CD4-positive, alpha-beta T cell treated with Interleukin-10 for 1 hour (primary cell): ENCODE results near the gene HEXB.
"Not testable (repeated sequence)": the region's sequence is repeated elsewhere in the genome, so short reads cannot be mapped to it uniquely, and the experiment has no call there.

ENCODE experiments used
- DNase-seq: peaks from one replicate; pipeline ENCODE4 v3.0.0-alpha.2; 2020

HEXB gene

DNA sequence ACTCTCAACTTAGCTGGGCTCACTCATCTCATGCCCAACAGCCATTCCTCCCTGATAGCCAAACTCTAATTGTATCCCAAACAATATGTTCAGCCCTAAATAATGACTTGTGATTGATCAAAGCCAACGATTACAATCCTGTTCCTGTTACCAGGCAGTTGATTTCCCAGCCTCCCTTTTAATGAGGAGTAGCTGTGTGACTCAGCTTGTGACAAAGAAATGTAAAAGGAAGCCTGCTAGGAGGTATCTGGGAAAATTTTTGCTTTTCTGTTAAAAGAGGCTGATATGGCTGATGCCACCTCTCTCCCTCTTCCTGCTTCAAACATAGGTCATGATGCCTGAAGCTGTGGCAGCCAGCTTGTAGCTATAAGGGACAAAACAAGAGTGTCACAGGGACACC is 24.9 kb upstream of the HEXB start:
- no peak for DNase-seq

DNA sequence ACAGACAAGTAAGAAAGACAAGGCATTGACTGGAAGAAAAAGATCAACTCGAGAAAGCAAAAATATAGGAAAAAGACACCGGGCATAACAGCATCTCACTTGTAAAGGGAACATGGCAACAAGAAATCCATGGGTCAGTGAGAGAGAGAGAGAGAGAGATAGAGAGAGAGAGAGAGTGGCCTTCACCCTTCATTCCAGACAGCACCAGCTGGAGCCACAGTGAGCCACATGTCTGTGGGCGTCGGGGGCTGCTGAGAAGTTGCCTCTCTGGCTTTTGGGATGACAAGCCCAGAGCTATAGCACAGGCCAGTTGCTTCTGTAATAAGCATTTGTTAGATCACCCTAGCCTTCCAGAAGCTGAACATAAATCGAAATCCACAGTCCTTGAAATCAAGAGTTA is 24.2 kb upstream of the HEXB start:
- no peak for DNase-seq

DNA sequence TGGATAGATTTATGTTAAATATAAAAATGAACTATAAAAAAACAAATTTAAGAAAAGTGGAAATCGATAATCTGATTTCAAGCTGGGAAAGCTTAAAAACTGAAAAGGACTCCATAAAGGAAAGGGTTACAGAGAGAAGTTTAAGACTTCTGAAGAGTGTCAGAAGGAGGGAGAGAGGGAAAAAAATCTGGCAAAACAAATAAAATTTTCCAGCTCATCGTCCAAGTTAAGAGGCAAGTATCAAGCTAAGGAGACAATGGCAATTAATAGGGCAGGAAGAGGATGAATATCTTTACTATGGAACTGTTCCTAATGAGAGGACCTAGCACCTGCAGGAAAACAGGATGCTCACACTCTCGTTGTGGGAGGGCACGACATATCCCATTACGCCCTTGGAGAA is 20.5 kb upstream of the HEXB start:
- DNase-seq = no peak

DNA sequence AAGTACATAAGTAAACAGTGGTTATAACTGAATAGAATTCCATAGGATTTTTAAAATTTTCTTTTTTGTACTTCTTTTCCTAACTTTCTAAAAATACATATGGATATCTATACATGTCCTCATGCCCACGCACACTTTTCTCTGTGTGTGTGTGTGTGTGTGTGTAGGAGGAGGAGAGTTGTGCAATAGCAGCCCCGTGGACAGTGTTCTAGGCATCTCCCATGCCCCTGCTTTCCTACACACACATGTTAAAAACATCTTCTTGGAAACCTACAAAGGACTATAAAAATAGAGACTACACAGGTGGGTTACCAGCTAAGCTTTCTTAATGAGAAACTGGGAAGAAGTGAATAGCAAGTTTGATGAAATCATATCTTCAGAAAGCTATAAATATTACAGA is 19.8 kb upstream of the HEXB start:
- no peak for DNase-seq

DNA sequence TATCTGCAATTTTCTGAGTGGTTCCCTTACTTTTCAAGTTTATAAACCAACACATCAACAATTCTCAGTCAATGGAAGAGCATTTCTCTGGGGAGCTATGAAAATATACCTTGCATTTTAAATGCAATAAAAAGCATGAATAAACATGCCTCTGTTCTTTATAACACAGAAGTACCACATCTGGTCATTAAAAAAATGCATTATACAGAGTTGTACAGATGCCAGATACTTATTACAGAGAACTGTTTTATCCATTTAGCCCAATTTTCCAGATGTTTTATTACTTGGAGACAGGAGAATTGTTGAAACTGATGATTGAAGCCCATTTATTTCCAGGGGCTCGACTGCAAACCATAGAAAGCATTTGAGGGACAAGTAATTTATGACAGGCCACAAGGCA is 19.2 kb upstream of the HEXB start:
- DNase-seq = no peak

DNA sequence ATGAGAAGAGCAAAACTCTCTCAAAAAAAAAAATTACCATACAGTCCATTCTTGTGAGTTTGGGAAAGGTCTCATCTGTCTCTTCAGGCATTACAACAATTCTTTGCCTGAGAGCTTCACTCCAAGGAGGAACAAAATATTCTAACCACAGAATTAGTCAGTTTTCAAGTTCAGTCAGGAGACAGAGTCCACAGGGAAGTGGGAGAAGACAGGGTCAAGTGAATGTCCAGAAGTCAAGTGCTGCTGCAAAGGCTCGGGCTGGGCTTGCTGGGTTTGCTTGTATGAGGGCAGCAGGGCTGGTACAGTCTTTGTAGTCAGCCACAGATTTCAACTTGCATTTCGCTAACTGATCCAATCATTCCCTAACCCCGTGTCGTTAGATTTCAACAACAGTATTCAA is 17.6 kb upstream of the HEXB start:
- no peak for DNase-seq

DNA sequence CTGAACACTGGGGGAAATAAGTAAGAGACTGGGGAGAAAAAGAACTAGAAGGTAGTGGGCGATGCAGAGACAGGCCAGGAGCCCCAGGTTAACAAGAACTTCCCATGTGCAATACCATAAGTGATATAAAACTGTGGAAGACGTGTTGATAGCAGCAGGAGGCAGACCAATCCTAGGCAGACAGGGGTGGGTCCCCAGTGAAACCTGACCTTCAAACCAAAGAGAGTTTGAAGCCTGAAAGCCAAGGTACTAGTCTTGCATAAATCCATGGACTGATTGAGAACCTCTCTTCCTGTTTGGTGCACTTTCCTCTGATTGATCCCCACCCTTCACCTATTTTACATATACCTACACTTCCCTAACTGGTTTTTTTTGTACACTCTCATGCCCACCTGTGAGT is 15.2 kb upstream of the HEXB start:
- DNase-seq = no peak

DNA sequence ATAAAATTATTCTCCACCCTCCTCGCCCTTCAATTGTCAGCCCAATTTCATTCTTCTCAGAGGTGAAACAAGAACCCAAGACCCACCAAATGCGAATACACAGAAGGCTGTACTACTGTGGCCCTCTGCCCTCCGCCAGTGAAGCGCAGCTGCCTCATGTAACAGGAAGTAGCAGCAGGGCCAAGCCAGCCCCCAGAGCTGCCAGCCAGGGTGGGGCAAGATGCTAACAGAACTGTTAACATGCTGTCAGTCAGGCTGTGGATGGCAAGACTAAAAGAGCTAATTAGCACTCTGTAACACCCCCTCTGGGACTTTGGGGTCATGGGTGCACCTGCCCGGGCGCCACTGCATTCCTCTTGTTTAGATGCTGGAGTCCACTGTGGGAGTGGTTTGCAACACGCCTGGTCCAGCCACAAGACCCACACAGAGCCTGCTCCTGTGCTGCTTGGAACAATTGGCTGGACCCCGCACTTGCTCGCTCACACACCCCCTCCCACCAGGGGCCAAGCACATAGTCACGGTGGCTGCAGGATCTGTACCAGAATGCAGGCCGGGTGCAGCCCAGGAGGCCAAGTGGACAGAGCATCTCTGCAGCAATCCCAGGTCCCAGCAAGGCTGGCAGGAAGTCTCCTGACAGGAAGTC is 14.5 kb upstream of the HEXB start:
- DNase-seq = no peak

DNA sequence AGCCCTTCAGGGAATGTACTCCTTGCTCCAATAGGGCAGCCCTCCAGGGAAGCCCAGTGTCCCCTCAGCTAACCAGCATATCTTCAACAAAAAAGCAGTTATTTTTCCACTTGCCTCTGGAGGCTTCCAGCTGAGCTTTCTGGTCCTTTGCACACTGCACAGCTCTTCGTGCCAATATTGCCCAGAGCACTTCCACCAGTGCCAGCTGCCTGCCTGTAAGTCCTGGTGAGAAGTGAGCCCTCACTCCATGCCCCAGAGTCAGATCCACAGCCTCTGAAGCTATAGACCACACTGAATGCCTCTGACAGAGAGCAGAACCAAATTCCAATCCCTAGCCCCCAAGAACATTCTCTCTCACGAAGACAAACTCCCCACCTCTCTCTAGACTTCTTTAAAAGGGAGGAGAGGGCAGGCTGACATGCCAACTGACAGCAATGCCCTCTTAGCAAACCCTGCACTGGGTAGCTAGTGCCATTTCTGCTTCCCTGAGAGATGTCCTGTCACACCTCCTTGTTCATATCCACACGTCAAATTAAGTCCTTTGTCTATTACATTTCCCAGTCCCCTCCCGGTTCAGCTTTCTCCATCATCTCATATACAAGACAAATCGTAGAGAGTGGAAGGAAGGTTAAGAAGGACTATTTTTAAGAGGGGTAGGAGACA is 12.7 kb upstream of the HEXB start:
- no peak for DNase-seq

DNA sequence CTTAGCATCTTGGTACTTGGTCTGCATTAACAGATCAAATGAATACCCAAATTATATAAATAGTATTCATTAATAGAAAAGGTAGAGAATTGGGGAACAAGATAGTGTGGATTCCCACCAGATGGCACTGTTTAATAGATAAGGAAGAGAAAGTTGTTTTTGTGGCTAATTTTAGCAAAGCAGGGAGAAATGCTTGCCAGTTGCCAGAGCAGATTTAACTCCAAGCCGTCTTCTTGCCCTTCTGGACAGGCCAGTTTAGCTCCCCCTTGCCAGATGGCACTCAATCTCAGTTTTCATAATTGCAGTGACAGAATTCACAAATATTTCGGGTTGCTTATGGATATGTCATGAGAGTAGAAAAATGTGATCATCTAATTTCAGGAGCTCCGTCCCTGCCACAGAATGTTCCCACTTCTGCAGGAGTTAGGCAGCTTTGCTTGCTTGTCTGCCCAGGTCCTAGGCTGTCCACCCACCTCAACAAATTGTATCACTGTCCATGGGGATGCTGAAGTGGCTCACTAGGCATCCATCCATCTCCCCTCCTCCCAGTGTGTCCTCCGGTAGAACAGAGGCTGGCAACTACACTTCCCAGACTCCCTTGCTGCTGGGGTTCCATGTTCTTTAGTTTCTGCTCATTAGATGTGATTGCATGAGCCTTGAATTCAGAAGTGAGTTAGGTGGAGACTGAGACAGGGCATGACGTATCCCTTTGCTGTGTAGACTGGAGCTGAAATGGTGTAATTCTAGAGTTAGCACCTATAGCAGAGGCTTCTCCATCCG is 11.8 kb upstream of the HEXB start:
- peak; percentile 37 for DNase-seq

DNA sequence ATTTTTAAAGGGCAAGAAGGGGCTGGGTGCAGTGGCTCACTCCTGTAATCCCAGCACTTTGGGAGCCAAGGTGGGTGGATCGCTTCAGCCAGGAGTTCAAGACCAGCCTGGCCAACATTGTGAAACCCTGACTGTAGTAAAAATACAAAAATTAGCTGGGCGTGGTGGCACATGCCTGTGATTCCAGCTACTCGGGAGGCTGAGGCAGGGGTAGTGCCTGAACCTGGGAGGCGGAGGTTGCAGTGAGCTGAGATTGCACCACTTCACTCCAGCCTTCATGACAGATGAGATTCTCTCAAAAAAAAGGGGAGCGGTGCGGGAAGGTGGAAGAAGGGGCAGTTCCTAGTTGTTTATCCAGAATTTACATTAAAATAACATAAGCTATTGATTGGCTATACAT is 8.6 kb upstream of the HEXB start:
- not testable (repeated sequence) for DNase-seq

DNA sequence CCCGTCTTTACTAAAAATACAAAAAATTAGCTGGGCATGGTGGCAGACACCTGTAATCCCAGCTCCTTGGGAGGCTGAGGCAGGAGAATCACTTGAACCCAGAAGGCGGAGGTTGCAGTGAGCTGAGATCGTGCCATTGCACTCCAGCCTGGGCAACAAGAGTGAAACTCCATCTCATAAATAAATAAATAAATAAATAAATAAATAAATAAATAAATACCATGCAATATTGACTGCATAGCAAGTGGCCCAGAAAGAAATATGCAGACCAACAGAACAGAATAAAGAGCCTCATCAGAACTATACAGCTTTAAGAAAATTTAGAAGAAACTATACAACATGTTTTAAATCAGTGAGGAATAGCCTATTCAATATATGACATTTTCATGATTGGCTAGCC is 6.9 kb upstream of the HEXB start:
- DNase-seq = not testable (repeated sequence)

DNA sequence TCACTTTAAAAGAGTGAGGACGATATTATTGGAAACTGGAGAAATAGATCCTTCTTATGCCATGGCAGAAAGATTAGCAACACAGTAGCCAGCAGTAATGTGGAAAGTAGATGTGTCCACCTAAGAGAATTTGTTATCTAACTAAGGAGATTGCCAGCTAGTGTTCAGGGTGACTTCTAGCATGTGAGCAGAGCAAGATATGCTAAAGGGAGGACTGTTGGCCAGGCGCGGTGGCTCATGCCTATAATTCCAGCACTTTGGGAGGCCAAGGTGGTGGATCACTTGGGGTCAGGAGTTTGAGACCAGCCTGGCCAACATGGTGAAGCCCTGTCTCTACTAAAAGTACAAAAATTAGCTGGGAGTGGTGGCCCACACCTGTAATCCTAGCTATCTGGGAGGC is 5.7 kb upstream of the HEXB start:
- not testable (repeated sequence) for DNase-seq

DNA sequence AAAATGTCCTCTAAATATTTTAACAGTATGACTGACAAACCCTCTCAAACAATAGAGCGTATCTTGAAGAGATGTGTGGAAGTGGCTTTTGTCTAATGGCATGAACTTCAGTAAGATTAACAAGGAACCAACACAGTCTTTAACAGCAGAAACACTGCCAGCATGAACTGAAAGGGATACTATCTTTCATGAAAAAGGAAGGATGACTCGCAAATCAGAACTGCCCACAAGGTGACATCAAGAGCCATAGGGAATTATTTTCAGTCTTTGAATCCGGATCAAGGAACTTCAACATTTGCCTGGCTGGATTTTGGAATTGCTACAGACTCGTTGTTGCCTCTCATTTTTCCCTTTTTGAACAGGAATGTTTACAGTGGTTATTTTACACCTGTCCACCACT is 5.1 kb upstream of the HEXB start:
- DNase-seq = no peak

DNA sequence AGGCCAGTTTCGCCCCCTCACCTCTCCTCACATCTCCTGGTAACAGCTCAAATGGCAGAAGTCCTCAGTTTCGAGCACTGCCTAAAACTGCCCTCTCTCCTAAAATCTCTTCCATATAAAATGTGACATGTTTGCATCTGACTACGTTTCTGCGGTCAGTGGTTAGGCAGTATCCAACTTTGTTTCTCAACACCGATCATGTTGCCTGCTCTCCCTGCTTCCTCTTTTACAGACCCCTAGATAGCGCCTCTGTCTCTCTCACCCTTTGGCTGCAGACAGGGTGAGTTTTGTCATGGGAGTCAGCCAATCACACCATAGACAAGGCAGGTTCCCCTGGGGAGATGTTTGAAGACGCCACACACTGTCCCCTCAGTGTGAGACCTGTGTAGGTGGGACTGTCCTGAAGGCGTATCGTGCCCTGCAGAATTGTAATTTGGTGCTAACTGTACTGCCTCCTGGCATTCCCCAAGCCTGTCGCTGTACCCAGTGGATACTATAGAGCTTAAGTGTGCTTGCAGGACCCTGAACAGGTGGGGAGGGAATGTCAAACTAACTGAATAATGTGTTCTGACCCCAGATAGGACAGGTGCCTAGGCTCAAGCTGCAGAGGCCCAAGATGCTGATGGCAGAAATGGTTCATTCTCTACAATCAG is 1.1 kb downstream of the HEXB start:
- DNase-seq = peak; percentile 18

DNA sequence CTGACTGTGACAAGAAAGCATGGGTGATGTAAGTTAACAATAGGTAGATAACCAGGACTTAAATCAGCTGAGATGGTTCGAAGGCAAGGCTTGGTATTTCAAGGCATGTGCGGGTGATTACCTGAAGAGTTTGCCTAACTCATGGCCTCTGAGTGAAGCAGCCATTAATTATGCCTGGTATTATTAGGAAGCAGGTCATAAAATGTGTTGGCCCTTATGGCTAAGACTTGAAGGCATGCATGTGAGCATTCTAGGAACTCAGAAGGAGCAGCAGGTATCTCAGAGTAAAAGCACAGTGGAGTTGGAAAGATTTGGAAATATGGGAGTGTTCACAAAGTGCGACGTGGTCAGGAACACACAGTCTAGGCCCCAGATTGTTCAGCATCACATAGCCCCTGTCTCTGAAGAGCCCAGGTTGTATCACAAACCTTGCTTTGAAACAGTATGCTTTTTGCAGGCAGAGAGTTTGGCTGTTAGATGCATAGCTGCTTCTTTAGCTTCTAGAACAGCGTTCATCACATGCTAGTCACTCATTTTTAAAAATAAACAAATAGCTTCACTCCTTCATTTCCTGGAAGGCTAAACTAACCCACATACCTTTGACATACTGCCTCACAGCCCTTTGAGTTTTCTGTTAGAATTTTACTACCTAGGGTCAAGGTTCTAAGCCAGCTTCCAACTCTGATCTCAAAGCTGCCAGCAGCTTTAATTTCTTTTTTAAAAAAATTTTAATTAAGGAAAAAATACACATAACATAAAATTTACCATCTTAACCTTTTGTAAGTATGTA is 2.1 kb downstream of the HEXB start:
- DNase-seq = no peak

DNA sequence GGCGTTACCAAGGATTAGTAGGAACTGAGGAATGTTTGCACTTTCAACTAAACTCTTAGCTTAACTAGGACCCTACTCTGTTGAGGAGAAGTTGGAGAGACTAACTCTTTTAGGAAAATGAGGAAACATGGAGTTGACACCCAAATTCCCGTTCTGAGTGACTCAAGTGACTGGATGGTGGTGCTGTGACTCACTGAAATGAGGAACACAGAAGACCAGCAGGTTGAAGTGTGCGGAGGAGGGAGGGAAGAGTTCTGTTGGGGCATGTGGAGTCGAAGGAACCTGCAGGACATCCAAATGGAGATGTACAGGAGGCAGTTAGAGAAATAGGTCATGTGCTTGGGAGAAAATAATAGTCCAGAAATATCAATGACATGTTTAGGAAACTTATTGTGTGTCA is 8.2 kb downstream of the HEXB start:
- no peak for DNase-seq

DNA sequence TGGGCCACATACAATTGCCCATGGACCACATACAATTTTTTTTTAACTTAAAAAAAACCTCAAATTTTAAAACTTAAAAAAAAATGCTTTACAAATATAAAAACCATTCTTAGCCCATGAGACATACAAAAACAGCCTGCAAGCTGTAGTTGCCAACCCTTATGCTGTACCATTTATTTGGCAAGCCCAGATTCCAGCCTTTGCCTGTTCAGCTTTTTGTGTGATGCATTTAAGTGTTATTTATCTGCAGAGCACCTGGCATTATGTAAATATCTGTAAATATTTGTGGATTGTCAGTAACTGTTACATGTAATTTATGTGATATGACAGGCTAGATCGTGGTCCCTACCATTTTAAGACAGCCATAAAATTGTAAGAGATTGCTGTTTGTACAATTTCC is 32.6 kb downstream of the HEXB start:
- DNase-seq = no peak

DNA sequence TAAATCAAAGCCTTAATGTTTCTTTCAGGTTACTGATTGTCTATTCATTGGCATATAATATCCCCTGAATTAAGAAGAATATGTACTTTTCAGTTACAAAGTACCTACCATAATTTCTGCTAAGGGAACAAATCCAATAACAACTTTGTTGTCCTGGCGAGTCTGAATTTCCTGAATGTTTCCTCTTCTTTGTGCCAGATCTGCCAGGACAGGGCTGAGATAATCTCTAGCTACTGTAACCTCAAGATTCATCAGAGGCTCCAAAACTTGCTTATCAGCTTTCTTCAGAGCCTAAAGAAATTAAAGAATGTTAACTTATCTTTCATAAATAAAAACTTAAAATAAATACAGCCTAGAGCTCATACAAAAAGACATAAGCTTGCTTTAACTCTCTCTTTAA is 37.2 kb downstream of the HEXB start:
- DNase-seq = no peak

DNA sequence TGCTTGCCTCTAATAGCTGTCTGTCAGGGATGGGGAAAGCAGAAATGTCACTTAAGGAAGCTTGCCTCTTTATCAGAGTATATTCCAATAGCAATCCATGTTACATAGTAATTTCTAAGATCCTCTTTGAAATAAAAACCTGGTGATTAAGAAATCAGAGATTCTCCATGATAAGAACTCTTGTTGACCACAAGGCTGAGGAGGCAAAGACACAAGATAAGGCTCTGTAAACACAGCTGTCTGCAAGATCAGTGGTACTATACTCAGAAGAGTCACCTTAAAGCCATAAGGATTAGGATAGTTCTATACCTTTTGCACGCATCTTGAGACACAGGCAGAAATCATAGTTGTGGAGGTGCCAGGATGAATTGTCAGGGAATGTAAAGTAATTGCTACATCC is 40.3 kb downstream of the HEXB start:
- DNase-seq = no peak

DNA sequence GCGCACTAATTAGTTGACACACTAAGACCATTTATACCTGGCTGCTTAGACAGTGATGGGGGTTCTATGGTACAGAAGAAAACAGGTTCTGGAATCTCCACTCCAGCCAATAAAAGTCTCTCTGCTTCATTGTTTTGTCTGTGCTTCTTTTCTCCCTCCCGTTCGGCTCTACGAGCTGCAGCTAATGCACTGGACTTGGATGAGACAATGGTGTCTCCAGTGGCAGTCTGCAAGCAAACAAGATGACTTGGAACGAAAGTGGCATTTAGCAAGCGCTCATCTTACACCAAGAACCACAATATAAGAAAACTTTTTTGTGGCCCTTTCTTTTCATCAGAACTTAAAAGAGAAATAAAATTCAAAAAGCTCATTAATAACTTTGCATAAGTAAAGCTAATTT is 51.7 kb downstream of the HEXB start:
- no peak for DNase-seq

DNA sequence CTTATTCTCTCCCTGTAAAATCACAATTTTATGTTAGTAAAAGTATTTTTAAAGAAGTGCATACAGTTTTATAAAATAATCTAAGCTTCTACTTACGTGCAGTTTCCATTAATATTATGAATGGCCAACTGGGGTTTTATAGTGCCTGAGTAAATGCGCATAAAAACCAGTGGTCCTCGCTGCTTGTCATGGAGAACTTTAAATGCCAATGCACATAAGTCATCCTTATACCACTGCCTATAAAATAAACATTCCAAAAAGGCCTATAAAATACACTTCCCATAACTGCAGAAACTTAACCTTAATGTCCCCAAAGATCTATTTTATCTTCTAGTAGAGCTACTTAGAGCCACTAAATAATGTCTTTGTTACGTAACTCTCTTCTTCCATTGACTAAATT is 53.4 kb downstream of the HEXB start:
- DNase-seq = no peak

DNA sequence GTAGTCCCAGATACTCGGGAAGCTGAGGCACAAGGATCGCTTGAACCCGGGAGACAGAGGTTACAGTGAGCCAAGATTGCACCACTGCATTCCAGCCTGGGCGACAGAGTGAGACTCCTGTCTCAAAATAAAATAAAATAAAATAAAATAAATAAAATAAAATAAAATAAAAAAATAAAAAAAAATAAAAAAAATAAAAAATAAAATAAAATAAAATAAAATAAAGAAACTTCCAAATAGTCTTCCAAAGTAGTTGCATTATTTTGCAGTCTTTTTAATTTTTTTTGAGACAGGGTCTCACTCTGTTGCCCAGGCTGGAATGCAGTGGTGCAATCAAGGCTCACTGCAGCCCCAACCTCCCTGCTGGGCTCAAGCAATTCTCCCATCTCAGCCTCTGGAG is 63.7 kb downstream of the HEXB start:
- not testable (repeated sequence) for DNase-seq
